ENCODE results near the gene SRSF2. TPM values are rescaled to one million over a fixed set of nuclear protein-coding genes. Genes with fewer than 3 reads are reported as not detected.
"Not testable (repeated sequence)": the region's sequence is repeated elsewhere in the genome, so short reads cannot be mapped to it uniquely, and the experiment has no call there.

SRSF2 gene
- polyA plus RNA-seq, 3 donors: 337 to 388 (median 377) TPM

- DNase-seq: no peak
These were observed 10.1 kb downstream of the SRSF2 start, which contains the start of gene METTL23 for GRCh38 chr17:76726776-76727718. TSS of gene METTL23 (plus strand) at chr17:76726839. CDS start at chr17:76729711, 2,872 bp downstream.

DNA sequence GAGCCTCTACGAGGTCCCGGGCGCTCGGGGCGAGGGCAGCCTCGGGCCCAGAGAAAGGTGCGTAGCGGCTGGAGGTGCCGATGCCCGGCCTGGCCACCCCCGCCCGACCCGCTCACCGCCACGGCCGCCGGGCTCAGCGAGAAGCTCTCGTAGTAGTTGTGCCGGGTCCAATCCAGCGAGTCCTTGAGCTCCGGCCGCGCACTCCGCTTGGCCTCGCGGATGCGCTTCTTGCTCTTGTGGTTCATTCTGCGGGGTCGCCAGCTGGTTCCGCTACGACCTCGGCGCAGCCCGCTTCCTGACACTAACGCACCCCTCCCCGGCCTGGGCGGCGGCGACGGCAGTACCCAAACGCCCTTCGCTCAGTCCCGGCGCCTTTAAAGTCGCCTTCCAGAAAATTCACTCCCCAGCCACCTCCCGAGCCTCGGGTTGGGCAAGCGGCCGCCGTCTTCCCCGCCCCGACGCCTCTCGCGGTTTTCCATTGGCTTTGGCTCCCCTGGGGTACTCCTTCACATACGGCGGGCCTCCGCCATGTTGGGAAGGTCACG, 10.8 kb downstream of the SRSF2 start, which contains the start of gene JMJD6:
TSS of gene JMJD6 (minus strand) at position 376 of the 545 bp plus-strand sequence. CDS start at position 245, 131 bp downstream.
- peak; percentile 95 for DNase-seq

DNA sequence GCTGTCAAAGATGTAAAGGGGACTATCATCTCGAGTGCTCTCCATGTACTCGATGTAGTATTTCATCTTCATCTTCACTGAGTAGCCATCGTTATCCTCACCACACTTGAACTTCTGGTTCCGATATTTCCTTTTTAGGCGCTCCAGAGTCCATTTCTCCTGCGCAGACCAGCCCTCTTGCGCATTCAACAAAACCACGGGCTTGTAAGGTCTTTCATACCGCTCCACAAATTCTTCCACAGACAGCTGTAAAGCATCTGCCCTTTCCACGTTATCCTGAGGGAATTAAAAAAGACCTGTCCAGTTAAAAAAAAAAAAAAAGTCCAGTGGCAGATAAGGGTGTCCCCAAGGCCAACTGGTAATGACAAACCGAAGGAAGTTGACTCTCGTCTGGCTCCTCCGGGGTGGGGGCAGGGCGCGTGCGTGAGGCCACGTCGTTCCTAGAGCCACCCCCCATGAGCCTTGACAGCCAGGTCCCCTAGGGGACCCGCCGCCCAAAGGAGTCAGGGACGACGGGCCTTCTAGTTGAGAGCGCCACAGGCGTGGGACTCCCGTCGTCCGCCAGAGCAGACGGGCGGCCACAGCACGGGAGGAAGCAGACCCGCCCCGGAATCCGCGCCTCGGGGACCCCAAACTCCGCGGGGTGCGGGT, 11.4 kb downstream of the SRSF2 start:
- DNase-seq: no peak

DNA sequence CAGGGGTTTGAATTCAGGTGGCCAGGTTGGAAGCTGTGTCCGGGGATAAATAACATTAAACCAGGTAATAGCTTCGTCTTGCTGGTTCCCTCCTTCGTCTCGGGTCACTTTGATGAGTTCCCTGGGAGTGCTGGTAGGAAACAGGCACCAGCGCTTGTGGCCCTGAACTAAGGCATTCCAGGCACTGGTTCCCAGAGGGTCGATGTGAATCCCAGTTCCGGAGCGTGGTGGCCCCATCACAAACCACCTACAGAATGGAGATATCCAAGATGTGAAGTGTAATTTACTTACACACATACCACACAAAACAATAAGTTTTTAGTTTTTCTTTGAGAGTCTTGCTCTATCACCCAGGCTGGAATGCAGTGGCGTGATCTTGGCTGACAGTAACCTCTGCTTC, 13.3 kb downstream of the SRSF2 start:
- no peak for DNase-seq

GRCh38 chr17:76722977-76723376, 14.2 kb downstream of the SRSF2 start:
- not testable (repeated sequence) for DNase-seq

DNA sequence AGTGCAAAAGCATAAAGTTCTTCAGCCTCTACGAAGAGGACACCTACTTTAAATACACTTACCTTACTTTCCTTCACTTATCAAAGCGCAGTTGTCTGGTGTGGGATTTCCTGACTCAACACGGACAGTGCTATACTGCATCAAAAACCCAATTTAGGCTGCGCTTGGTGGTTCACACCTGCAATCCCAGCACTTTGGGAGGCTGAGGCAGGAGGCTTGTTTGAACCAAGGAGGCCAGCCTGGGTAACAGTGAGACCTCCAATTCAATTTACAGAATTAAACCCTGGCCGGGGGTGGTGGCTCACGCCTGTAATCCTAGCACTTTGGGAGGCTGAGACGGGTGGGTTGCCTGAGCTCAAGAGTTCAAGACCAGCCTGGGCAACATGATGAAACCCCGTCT, 14.9 kb downstream of the SRSF2 start:
- DNase-seq: no peak

DNA sequence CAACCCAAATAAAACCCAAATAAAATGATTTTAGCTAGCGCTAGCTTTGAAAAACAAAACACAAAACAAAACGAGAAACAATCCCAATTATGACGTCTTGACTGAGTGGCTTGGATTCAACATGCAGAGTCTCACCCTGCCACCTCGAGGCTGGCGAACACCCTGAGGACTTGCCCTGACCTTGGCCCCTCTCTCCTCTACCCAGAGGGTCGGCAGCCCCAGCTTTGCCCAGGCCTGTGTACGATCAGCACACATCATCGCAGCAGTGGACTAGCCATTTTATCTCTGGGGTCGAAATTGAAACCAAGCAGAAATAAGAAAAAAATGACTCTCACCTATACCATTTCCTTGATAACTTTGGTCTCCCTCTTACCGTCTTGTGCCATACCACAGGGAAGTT, 15.7 kb downstream of the SRSF2 start:
- DNase-seq: no peak

DNA sequence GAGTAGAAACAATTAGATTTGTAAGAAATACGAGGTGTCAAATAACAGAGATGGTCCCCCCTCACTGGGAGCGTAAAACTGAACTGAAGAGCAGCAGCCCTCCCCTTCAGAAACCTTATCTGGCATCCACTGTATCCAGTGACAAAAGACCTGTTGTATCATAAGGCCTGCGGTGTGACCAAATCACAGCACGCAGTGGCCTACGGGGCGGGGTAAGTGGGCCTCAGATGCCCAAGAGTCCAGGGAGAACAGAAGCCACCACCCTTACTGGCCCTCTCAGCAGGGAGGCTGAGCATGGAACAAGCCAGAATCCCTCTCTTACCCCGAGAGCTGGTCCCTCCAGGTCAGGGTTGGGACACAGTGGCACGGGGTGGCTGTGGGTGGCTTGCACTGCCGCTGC, 16.2 kb downstream of the SRSF2 start:
- DNase-seq: no peak

DNA sequence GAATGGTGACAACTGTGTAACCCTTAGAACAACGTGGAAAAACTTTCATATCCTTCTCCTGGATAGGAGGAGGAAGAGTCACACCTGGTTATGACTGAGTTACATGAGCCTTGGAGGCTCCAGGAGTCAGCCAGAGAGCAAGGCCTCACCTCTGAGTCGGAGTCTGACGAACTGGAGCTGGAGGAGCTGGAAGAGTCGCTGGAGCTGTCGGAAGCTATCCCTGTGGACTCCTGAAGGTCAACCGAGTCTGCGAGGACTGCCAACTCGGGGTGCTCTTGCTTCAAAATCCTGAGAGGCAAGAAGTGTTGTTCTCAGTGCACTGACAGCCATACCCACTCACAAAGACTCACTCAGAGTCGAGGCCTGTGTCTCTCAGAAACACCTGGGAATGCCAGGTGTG, 16.9 kb downstream of the SRSF2 start:
- DNase-seq: no peak

GRCh38 chr17:76718516-76718915, 18.6 kb downstream of the SRSF2 start:
- DNase-seq: no peak

GRCh38 chr17:76716839-76717215, 20.3 kb downstream of the SRSF2 start:
- DNase-seq: no peak

GRCh38 chr17:76716146-76716838, 20.8 kb downstream of the SRSF2 start:
- DNase-seq: no peak

- DNase-seq: no peak
These were observed 21.7 kb downstream of the SRSF2 start for GRCh38 chr17:76715496-76715830.

DNA sequence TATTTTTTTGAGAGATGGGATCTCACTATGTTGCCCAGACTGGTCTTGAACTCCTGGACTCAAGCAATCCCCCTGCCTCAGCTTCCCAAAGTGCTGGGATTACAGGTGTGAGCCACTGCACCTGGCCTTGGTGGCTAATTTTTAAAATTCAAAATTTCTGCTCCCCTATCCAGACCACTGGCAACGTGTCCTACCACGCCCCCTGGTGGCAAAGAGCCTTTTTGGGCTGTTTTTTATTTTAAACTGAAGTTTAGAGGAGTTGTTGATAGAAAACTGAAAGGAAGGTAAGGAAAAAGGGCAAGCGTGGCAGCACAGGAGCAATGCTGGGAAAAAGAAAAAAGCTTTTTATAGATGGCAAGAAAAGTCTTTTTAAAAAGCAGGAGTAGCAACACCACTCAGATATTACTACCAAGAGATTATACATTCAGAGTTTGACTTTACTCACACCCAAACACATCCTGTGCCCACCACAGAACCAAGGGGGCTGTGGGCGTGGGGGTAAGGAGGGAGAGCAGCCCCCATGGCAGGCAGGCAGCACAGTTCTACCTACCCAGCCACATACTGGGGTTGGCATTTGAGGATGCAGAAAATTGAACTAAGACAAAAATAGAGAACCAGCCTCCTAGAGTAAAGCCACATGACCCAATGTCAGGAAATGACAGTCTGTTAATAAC, 22.2 kb downstream of the SRSF2 start:
- DNase-seq: no peak

GRCh38 chr17:76714336-76714735, 22.8 kb downstream of the SRSF2 start:
- no peak for DNase-seq

- DNase-seq: no peak
These were observed 23.4 kb downstream of the SRSF2 start for GRCh38 chr17:76713765-76714164.

- DNase-seq: not testable (repeated sequence)
These were observed 24.8 kb downstream of the SRSF2 start for GRCh38 chr17:76712321-76712720.

- no peak for DNase-seq
These were observed 26.1 kb downstream of the SRSF2 start, which contains the start of gene MXRA7 for GRCh38 chr17:76710863-76711611. TSS of gene MXRA7 (minus strand) at chr17:76710965. CDS start at chr17:76710946, 19 bp downstream.

- DNase-seq: not testable (repeated sequence)
These were observed 26.9 kb downstream of the SRSF2 start for GRCh38 chr17:76709951-76710862.

Data from renal pelvis (tissue), 4 donors.